Measurements from ENCODE around the gene CCDC57.

CCDC57 gene

DNA sequence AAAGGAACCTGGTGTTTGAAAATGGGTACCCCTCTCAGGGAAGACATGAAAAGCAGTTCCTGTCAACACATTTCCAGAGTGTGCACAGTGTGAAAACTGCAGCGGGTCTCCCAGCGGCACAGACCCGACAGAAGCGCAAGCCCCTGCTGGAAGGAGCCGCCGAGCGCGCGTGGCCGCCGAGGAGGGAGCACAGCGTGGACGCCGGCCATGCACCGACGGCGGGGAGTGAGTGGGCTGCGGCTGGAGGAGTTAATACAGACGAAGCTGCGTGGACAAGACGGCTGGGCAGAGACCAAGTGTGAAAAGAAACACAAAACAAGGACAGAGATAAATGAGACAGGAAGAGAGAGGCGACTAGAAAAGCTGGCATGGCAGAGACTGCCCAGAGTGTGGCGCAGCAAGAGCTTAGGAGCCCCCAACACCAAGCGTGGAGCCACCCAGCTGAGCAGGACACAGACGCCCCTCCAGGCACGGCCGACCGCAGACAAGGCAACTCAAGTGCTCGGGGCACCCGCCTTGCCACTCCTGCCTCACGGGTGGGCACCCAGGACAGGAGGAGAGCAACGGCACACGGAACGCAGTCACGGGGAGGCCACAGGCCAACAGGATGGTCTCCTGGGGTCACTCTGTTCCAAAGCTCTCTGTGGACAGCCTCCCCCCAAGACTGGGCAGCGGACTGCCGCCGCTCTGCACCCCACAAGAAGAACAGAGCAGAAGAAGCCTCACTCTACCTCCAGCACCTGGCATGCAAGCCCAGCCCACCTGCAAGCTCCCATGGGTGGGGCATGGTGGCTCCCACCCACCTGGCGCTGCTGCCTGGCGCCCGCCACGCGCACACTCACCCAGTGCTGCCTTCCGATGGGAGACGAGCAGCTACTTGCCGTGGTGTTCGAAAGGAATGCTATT is 32.7 kb upstream of the CCDC57 start:
- no peak for DNase-seq

DNA sequence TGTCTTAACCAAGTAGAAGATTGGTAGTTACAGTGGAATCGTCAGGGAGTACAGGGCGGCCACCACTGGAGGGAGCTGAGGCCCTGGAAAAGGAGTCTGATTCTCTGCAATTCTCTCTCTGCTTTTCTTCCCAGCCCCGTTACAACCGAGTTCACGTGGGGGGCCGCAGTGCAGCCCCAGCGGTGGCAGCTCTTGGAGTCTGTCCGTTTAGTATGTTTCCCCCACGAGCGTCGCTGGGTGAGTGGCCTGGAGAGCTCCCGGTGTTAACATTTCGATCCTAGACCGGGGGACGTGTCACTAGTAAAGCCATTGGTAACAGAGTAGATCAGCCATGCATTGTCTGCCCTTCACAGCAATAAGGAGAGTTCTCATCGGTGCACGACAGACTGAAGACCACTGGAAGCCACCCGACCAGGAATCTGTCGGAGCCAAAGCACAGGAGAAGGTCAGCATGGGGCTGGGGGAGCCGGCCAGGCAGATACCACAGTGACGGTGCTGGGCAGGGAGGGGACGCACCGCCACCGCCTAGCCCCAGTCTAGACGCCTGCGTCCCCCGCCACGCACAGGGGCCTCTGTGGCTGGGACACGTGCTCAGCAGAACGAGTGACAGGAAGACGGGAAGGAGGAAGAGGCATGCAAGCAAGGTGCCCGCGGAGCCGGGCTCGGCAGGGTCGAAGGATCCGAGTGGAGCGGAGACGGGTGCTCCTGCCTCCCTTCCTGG is 31.9 kb upstream of the CCDC57 start:
- DNase-seq = no peak

DNA sequence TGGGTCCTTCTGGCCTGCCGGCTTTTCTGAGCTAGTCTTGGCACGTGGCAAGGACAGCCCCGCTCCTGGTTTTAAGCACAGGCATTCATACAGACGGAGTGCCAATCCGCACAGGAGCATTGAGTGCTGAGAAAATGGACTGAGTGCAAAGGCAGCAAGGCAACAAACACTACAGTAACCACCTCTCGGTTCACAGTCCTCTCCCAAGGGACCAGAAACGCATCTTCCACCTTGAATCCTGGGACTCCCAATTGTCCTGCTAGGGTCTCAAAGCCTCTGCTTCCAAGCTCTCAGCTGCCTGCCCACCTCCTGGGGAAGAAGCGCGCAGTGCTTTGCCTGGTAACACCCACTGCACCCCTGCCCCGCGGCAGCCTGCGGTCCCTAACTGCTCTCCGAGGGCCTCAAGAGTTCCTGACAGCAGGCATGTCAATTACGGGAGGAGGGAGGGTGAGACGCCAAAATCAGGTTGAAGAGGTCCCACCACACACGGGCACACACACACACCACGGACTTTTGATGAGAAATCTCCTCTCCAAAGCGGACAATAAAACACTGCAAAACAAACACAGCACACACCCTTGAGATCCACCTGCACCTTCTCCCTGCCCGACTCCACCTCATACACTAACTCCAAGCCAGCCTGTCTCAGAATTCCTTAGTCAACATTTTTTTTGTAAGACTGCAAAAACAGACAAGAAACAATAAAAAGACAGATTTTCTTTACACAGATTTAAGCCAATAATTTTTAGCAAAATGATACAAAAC is 31.2 kb upstream of the CCDC57 start:
- no peak for DNase-seq

DNA sequence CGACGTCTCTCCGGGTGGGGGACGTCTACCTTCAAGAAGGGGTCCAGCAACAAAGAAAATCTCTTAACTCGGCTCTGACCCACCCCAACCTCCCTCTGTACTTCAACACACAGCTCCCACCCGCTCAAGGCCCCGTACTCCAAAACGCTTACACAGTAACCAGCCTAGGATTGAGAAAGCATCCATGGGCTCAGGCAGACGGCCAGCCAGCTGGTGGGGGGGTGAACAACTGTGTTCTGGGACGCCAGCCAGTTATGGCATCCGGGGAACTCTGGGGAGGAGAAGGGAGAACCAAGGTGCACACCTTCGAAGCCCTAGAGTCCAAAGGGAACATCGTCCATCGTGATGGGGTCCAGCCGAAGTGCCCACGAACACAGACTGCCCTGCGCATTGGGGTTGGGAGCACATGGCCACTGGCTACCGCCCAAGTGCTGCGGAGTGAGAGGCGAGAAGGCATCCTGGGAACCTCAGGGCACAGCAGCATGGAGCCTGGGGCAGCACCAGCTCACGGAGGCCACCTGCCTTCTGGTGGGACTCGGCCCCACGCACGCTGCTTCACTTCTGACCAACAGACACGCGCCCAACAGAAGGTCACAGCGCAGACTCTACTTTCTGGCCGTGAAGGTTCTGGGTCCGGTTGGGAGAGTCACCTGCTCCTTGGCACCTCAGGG is 30.5 kb upstream of the CCDC57 start:
- DNase-seq = no peak

DNA sequence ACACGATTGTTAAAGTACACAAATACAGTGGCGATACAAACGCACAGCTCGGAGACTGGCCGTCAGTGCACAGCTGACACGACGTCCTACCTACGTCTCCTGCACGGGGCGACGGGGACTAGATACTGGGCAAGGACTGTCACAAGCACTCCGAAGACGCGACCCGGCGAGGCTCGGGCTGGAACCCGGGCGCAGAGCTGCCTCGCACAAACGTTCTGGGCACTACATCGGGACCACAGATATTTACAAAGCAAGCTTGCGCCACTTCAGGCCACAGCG is 30.0 kb upstream of the CCDC57 start:
- no peak for DNase-seq

DNA sequence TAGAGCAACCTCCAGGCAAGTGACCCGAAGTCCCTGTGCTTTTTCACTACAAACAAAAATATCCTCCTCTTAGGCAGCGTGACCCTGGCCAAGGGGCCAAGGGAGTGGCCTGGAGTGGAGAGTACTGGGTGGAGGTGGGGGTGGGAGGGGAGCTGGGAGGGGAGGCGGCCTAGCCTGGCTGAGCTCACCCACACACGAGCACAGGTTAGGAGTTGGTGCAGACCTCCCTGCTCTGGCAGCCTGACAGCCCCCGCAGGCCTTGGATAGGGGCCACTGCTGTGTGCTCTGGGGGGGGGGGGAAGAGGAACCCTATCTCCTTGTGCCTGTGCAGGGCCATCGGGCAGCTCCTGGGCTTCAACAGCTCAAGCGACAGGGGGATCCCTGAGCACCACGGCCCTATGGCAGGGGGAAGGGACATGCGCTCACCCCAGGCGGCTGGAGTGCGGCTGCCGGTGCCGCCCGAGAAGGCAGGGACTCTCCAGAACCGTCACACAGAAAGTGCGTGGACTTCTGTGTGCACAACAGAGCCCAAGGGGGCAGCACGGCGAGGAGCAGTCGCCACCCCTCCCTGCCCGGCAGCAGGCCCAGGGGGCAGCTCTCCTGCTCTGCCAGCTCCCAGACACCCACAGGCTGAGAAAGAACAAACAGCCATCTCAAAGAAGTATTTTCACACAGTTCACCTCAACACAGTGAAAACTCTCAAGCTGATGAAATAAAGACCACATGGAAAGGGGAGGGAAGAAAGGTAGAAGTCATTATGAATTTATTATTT is 29.5 kb upstream of the CCDC57 start:
- DNase-seq = no peak

DNA sequence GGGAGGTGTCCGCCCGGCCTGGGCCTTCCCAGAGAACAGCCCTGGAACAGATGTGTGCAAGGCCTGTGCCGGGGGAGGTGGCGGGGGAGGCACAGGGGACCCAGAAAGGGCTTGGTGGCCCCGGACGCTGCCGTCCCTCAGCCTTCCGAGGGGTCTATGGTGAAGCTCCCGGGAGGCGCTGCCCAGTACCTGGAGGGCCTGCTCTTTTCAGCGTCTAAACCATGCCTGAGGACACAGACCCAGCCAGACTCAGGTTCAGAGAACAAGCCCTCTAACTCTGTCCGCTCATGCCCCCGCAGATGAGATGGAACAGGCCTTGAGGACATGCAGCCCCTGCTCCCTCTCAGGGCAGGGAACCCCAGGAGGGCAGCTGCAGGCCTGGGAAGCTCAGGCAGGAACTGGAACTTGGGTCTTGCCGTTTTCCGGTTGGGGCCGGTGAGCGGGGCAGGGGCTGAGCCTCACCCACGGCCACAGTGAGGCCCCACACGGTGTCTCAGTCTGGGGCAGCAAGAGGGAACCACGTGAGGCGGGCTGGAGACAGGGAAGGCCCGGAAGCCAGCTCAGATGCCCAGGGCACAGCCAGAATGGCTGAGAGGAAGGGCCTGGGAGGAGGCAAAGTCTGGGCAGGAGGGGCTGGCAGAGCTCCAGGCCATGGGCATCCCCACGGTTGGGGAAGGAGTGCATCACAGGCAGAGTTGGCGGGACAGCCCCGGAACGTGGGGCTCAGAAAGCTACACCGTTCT is 28.7 kb upstream of the CCDC57 start:
- DNase-seq = peak; percentile 45

DNA sequence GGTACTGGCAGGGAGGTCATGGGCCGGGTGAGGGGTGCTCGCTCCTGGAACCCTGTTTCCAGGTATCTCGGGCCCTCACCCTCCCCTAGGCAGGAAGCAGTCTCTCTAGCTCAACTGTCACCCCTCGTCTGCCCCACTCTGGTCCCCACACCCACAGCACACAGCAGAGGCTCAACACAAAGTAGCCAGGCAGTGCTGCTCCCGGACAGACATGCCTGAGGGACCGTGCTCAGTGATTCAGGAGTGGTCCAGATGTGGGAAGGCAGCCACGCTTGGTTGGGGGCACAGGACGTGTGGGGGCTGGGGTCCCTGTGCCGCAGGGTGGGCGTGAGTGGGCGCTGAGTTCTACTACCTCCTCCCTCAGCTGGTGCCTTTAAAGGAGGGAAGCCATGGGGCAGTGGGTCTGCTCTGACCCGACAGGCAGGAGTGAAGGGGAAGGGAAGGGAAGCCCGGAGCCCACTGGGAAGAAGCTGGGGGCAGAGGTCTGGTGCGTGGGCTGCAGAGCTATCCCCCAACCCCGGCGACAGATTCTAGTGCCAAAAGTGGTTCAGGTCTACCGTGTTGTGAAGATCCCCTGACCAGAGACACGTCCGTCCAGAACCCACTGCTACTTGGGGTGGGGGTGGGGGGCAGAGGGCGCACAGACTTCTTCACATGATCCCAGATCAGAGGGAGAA is 28.0 kb upstream of the CCDC57 start:
- DNase-seq = no peak

DNA sequence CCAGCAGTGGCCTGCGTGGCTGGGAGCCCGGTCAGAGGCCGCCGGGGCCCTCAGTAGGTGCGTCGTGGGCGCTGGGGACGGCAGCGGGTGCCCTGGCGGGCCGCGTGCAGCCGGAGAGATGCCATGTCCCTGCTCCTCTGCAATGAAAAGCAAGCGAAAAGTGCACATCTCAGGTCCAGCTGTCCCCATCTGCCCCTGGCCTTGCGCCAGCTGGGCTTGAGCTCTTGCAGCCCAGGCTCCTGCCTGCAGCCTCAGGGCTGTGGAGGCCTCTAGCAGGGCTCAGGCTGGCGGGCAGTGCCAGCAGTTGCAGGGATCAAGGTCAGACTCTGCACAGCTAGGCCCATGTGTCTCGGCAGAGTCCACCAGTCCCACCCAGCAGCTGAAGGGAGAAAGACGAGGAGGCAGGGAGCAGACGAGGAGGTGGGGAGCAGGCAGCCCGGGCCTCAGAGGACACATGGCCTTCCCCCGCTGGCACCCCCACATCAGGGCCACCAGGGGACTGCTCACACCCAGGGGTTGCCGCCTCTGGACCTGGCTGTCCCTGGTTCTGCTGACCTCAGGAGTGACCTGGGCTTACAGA is 27.4 kb upstream of the CCDC57 start:
- DNase-seq = peak; percentile 66

DNA sequence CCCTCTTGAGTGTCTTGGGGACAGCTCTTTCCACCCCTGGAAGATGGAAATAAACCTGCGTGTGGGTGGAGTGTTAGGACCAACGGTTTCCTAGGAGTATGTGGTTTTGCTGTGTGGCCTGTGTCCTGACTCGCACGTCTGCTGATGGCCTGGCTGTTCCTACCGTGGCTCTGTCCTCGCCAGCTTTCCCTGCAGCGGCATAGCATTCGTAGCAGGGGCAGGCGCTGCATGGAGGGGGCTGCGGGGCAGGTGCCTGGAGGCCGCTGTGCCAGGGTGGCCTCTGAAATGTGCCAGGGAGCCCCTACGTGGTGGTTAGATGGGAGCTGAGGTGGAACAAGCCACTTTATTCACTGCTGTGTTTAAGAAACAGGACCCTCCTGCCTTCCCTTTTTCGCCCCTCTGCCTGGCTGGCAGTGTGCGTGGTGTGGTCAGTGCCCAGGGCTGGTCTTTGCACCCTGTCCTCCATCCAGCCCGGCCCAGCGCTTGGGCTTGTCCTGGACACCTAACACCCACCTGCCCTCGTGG is 26.8 kb upstream of the CCDC57 start:
- no peak for DNase-seq

DNA sequence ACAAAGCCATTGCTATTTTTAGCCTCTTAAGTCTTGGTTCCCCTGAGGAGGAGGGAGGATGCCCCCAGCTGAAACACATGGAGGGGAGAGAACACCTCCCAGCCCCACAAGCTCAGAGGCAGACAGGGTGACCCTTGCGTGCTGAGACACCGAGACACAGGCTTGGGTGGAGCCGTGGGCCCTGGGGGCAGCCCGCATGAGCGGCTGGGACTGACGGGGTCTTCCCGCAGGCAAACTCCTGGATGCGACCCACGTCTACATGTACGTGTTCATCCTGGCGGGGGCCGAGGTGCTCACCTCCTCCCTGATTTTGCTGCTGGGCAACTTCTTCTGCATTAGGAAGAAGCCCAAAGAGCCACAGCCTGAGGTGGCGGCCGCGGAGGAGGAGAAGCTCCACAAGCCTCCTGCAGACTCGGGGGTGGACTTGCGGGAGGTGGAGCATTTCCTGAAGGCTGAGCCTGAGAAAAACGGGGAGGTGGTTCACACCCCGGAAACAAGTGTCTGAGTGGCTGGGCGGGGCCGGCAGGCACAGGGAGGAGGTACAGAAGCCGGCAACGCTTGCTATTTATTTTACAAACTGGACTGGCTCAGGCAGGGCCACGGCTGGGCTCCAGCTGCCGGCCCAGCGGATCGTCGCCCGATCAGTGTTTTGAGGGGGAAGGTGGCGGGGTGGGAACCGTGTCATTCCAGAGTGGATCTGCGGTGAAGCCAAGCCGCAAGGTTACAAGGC is 26.0 kb upstream of the CCDC57 start:
- peak; percentile 87 for DNase-seq

DNA sequence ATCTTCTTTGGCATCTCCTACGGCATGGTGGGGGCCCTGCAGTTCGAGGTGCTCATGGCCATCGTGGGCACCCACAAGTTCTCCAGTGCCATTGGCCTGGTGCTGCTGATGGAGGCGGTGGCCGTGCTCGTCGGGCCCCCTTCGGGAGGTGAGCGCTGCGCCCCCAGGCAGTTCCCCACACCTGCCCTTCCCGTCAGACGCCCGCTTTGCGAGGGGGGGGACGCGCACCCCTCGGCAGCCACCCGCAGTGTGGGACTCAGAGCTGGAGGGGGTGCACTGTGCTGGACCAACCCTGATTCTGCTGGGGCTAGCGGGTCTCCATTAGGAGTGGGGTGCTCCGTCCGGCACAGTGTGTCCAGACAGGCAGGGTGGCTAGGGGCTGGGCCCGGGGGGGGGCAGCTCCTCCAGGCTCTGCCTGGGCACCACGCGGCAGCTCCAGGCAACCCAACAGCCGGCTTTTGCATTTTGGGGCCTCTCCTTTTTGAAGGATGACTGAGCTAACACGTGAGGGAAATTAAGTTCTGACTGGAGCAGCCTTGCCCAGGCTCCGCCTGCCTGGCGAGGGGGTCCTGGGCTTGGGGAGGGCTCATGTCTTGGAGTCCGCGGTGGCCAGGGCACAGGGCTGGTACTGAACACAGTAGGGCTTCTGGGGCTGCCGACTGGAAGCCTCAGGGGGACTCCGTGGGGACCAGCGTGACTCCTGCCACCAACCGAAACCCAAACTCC is 25.3 kb upstream of the CCDC57 start:
- DNase-seq = no peak

DNA sequence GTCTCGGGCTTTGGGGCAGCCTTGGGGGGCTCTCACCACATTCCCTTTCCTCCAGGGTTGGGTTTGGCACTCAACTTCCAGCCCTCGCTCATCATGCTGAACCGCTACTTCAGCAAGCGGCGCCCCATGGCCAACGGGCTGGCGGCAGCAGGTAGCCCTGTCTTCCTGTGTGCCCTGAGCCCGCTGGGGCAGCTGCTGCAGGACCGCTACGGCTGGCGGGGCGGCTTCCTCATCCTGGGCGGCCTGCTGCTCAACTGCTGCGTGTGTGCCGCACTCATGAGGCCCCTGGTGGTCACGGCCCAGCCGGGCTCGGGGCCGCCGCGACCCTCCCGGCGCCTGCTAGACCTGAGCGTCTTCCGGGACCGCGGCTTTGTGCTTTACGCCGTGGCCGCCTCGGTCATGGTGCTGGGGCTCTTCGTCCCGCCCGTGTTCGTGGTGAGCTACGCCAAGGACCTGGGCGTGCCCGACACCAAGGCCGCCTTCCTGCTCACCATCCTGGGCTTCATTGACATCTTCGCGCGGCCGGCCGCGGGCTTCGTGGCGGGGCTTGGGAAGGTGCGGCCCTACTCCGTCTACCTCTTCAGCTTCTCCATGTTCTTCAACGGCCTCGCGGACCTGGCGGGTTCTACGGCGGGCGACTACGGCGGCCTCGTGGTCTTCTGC is 24.6 kb upstream of the CCDC57 start:
- DNase-seq = no peak

DNA sequence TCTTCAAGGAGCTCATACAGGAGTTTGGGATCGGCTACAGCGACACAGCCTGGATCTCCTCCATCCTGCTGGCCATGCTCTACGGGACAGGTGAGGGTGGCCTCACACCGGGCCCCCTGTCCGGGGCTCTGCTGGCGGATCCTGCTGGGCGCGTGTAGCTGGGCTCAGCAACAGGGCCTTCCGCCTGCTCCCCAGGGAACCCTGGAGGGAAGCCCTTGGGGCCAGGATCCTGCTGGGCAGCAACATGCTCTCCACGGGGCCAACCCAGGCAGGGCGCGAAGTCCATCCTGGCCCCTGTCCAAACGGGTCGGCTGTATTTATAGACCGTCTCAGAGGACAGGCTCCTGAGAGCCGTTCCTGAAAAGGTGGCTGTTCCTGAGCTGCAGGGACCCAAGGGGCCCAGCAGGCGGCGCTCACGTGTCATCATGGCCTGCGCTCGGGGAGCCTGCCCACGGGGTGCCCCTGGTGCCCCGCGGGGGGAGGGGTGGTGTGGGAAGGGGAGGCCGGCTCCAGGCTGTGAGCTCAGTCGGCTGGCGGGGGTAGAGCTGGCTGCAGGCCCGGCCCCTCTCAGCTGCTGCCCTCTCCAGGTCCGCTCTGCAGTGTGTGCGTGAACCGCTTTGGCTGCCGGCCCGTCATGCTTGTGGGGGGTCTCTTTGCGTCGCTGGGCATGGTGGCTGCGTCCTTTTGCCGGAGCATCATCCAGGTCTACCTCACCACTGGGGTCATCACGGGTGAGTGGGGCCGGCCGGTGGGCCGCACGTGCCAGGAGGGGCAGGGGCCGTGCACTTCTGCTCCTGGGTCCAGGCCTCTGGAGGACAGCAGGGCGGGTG is 23.7 kb upstream of the CCDC57 start:
- DNase-seq = peak; percentile 33

DNA sequence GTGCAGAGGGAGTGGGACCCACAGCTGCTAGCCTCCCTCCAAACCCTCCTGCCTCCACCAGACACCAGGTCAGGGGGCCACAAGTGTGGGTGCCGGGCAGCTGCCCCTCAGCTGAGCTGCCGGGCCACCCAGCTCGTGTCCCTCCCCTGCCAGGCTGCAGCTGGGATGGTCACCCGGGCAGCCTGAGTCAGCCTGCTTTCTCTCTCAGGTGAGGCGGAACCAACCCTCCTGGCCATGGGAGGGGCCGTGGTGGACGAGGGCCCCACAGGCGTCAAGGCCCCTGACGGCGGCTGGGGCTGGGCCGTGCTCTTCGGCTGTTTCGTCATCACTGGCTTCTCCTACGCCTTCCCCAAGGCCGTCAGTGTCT is 23.1 kb upstream of the CCDC57 start:
- no peak for DNase-seq

DNA sequence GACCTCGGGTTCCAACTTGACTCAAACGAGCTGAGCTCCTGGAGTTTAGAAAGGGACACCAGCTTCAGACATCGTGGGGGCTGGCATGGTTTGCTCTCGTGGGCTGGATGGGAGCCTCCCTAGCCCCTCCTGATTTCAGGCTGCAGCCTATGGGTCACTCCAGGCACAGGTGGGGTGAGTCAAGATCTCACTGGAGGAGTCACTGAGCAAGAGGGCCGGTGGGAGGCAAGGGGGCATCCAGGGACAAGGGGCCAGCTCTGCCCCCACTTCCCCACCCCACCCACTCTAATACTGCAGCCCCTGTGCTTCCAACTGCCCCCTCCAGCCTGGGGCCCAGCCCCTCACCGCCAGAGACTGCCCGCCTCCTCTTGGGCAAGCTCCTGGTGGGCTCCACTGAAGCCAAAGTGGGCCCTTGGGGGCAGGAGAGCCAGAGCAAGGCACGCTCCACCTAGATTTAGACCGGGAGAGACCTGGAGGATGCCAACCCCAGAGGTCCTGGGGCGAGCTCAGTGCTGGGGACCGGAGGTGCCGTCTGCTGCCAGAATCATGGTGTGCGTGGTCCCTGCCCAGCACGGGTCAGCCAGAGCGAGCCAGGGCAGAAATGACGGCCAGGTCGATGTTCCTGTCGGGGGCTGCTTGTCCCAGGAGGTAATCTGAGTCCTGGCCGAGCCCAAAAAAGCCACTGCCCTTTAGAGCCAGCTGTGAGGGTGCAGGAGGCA is 22.6 kb upstream of the CCDC57 start:
- no peak for DNase-seq
